Measurements from ENCODE around the gene DHTKD1. TPM values are rescaled to one million over a fixed set of nuclear protein-coding genes. Genes with fewer than 3 reads are reported as not detected.

DHTKD1 gene
- total RNA-seq, 1 experiment from 2014 or later, result 20.6 TPM

DNA sequence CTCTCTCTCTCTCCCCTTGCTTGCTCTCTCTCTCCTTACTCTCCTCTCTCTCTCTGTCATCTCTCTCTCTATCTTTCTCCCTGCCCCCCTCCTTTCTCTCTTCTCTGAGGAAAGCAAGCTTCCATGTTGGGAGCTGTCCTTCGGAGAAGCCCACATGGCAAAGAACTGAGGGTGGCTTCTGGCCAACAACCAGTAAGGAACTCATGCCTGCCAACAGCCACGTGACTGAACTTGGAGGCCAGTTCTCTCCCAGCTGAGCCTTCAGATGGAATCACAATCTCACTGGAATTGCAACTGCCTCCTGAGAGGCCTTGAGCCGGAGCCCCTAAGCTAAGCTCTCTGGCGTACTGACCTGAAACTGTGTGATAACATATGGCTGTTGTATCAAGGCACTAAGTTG is 12.0 kb upstream of the DHTKD1 start:
- no peaks in the 10 kb centered on the region for H3K79me2 ChIP-seq (ENCODE audit: insufficient read depth, low read length)
- H3K4me1 ChIP-seq (ENCODE audit: control insufficient read depth in 1 of 2, insufficient read depth in 2 of 2, low read length in 2 of 2), result no peaks in the 10 kb centered on the region
- no peak overlapping the region for H3K27ac ChIP-seq (ENCODE audit: low read depth, low read length)
- no peaks in the 10 kb centered on the region for H3K9me3 ChIP-seq (ENCODE audit: control insufficient read depth in 1 of 2, insufficient read depth in 1 of 2, low read depth in 1 of 2, low read length in 2 of 2)
- no peak for ATAC-seq
- no peaks in the 10 kb centered on the region for H4K20me1 ChIP-seq (ENCODE audit: insufficient read depth)
- H3K27me3 ChIP-seq (ENCODE audit: insufficient read depth, low read length), result no peaks in the 10 kb centered on the region
- H3K4me2 ChIP-seq (ENCODE audit: low read length), result no peak overlapping the region
- RAD21 ChIA-PET (ENCODE audit: low non-redundant PET in 1 of 2, low total read pairs in 2 of 2, uncharacterized antibody in 2 of 2, unreplicated experiment in 2 of 2), result no interaction called here
- no peak for DNase-seq (ENCODE audit: low read depth, low spot score)
- CTCF ChIA-PET, result no interaction called here
- POLR2A ChIA-PET, result no interaction called here
- intact Hi-C loops (cut with micrococcal nuclease), result no loop called here
- H3K36me3 ChIP-seq (ENCODE audit: control insufficient read depth in 1 of 2, insufficient read depth in 2 of 2, low read length in 2 of 2), result no peaks in the 10 kb centered on the region
- no peak overlapping the region for H3K4me3 ChIP-seq (replicated peaks in 1 of 2; ENCODE audit: low read depth in 1 of 2, low read length in 2 of 2)
- no peaks in the 10 kb centered on the region for H3K9me2 ChIP-seq (ENCODE audit: insufficient read depth)
- H2AFZ ChIP-seq (ENCODE audit: low read depth, low read length, poor library complexity, severe bottlenecking), result no peak overlapping the region
- no TSS peak for BruUV-seq (replicated peaks)
- no peak overlapping the region for H3K9ac ChIP-seq (ENCODE audit: low read length)
- no peak for TF ChIP-seq POLR2AphosphoS5 (IDR thresholded peaks at IDR 0.05; ENCODE audit: low read depth, low read length)
- no peak for TF ChIP-seq POLR2A (IDR thresholded peaks at IDR 0.05; ENCODE audit: borderline replicate concordance, extremely low read depth, insufficient read depth, insufficient read length)
- TF ChIP-seq, protein P1, sequence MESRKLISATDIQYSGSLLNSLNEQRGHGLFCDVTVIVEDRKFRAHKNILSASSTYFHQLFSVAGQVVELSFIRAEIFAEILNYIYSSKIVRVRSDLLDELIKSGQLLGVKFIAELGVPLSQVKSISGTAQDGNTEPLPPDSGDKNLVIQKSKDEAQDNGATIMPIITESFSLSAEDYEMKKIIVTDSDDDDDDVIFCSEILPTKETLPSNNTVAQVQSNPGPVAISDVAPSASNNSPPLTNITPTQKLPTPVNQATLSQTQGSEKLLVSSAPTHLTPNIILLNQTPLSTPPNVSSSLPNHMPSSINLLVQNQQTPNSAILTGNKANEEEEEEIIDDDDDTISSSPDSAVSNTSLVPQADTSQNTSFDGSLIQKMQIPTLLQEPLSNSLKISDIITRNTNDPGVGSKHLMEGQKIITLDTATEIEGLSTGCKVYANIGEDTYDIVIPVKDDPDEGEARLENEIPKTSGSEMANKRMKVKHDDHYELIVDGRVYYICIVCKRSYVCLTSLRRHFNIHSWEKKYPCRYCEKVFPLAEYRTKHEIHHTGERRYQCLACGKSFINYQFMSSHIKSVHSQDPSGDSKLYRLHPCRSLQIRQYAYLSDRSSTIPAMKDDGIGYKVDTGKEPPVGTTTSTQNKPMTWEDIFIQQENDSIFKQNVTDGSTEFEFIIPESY (IDR thresholded peaks at IDR 0.05; ENCODE audit: extremely low read depth, insufficient replicate concordance, low read length), result no peak
- TF ChIP-seq YY1 (IDR thresholded peaks at IDR 0.05; ENCODE audit: extremely low read depth, insufficient replicate concordance, low read depth, low read length), result no peak

DNA sequence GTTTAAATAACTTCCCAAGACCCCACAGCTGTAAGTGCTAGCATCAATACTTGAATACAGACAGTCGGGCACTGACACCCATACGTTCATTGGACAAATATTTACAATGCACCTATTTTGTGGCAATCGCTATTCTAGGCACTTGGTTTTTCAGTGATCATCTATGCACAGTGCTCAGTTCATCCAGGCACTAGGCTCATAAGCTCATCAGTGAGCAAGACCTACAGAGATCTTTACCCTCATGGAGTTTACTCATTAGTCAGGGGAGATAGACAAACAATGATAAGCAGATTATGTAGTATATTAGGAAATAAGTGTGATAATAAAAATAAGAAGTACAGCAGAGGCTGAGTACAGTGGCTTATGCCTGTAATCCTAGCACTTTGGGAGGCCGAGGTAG is 7.6 kb upstream of the DHTKD1 start:
- DNase-seq (ENCODE audit: low read depth, low spot score) (no peak), ATAC-seq (no peak)
- H3K27me3 ChIP-seq (ENCODE audit: insufficient read depth, low read length), result no peaks in the 10 kb centered on the region
- H3K4me2 ChIP-seq (ENCODE audit: low read length), result no peak overlapping the region
- no peak overlapping the region for H3K27ac ChIP-seq (ENCODE audit: low read depth, low read length)
- H2AFZ ChIP-seq (ENCODE audit: low read depth, low read length, poor library complexity, severe bottlenecking), result no peak overlapping the region
- ChIA-PET POLR2A (no interaction called here), CTCF (no interaction called here), RAD21 (ENCODE audit: low non-redundant PET in 1 of 2, low total read pairs in 2 of 2, uncharacterized antibody in 2 of 2, unreplicated experiment in 2 of 2) (no interaction called here)
- H3K9me3 ChIP-seq (ENCODE audit: control insufficient read depth in 1 of 2, insufficient read depth in 1 of 2, low read depth in 1 of 2, low read length in 2 of 2), result no peaks in the 10 kb centered on the region
- H3K9me2 ChIP-seq (ENCODE audit: insufficient read depth), result no peaks in the 10 kb centered on the region
- no peaks in the 10 kb centered on the region for H4K20me1 ChIP-seq (ENCODE audit: insufficient read depth)
- TF ChIP-seq FOSL1 (IDR thresholded peaks at IDR 0.05; ENCODE audit: low read depth), result no peak
- TF ChIP-seq, protein P1 (IDR thresholded peaks at IDR 0.05; ENCODE audit: extremely low read depth, insufficient replicate concordance, low read length), result no peak
- TF ChIP-seq ZNF274 (IDR thresholded peaks at IDR 0.05; ENCODE audit: low read depth, low read length), result no peak
- no peak for TF ChIP-seq EGR1 (IDR thresholded peaks at IDR 0.05; ENCODE audit: low read depth)
- no peak for TF ChIP-seq EZH2 (IDR thresholded peaks at IDR 0.05)
- TF ChIP-seq TCF7L2 (IDR thresholded peaks at IDR 0.05; ENCODE audit: borderline replicate concordance, extremely low read depth, insufficient read depth, insufficient read length), result no peak
- no peak for TF ChIP-seq POLR2AphosphoS5 (IDR thresholded peaks at IDR 0.05; ENCODE audit: low read depth, low read length)
- TF ChIP-seq, protein P2, sequence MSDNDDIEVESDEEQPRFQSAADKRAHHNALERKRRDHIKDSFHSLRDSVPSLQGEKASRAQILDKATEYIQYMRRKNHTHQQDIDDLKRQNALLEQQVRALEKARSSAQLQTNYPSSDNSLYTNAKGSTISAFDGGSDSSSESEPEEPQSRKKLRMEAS (IDR thresholded peaks at IDR 0.05), result no peak
- TF ChIP-seq, protein P3, sequence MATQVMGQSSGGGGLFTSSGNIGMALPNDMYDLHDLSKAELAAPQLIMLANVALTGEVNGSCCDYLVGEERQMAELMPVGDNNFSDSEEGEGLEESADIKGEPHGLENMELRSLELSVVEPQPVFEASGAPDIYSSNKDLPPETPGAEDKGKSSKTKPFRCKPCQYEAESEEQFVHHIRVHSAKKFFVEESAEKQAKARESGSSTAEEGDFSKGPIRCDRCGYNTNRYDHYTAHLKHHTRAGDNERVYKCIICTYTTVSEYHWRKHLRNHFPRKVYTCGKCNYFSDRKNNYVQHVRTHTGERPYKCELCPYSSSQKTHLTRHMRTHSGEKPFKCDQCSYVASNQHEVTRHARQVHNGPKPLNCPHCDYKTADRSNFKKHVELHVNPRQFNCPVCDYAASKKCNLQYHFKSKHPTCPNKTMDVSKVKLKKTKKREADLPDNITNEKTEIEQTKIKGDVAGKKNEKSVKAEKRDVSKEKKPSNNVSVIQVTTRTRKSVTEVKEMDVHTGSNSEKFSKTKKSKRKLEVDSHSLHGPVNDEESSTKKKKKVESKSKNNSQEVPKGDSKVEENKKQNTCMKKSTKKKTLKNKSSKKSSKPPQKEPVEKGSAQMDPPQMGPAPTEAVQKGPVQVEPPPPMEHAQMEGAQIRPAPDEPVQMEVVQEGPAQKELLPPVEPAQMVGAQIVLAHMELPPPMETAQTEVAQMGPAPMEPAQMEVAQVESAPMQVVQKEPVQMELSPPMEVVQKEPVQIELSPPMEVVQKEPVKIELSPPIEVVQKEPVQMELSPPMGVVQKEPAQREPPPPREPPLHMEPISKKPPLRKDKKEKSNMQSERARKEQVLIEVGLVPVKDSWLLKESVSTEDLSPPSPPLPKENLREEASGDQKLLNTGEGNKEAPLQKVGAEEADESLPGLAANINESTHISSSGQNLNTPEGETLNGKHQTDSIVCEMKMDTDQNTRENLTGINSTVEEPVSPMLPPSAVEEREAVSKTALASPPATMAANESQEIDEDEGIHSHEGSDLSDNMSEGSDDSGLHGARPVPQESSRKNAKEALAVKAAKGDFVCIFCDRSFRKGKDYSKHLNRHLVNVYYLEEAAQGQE (IDR thresholded peaks at IDR 0.05; ENCODE audit: low read depth), result no peak
- no peak for TF ChIP-seq ZFX (IDR thresholded peaks at IDR 0.05)
- no peak for TF ChIP-seq SIN3A (IDR thresholded peaks at IDR 0.05; ENCODE audit: low read depth)
- no peak overlapping the region for H3K9ac ChIP-seq (ENCODE audit: low read length)
- no peaks in the 10 kb centered on the region for H3K4me1 ChIP-seq (ENCODE audit: control insufficient read depth in 1 of 2, insufficient read depth in 2 of 2, low read length in 2 of 2)
- no peak overlapping the region for H3K4me3 ChIP-seq (replicated peaks in 1 of 2; ENCODE audit: low read depth in 1 of 2, low read length in 2 of 2)
- BruUV-seq (replicated peaks), result no TSS peak
- H3K79me2 ChIP-seq (ENCODE audit: insufficient read depth, low read length), result no peaks in the 10 kb centered on the region
- no peaks in the 10 kb centered on the region for H3K36me3 ChIP-seq (ENCODE audit: control insufficient read depth in 1 of 2, insufficient read depth in 2 of 2, low read length in 2 of 2)
- intact Hi-C loops (cut with micrococcal nuclease), result no loop called here

Data from HCT116 (cell line).